ENCODE measurements around the gene ONECUT1.

ONECUT1 gene

DNA sequence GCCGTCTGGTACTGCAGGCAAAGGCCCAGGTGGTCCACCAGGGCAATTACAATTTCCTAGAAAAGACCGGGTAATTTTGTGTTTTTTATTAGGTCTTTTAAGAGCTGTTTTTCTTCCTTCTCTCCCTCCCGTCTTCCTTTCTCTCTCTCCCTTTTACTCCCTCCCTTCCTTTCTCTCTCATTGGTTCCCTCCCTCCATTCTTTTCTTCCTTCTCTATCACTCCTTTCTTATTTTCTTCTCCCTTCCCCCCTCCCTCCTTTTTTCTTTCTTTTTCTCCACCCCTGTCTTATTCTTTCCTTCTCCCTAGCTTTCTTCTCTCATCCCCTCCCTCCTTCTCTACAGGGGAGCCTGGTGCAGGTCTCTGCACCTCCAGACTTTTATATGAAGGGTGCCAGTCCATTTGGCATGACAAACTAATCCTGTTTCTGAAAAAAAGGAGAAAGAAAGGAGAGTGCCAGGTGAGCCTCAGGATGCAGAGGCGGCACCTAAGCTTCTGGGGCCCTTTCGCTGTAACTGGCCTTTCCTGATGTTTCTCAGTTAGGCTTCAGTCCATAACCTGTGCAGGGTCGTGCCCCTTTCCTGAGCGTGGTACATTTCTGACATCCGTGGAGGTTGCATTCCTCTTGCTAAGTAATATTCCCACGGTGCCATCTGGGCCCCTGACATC lies 9.1 kb upstream of the ONECUT1 start:
- ATAC-seq: no peak
- TF ChIP-seq ZC3H10 (CRISPR knock-in tag; IDR thresholded peaks at IDR 0.05) (no peak), ZFP30 (CRISPR knock-in tag; IDR thresholded peaks at IDR 0.05) (no peak)

- TF ChIP-seq CSDC2 (CRISPR knock-in tag; IDR thresholded peaks at IDR 0.05) (no peak), ISL1 (CRISPR knock-in tag; IDR thresholded peaks at IDR 0.05) (no peak), ZNF8 (CRISPR knock-in tag; IDR thresholded peaks at IDR 0.05) (no peak), TOX (CRISPR knock-in tag; IDR thresholded peaks at IDR 0.05; ENCODE audit: borderline replicate concordance) (no peak), ZFP30 (CRISPR knock-in tag; IDR thresholded peaks at IDR 0.05) (no peak), BACH2 (CRISPR knock-in tag; IDR thresholded peaks at IDR 0.05; ENCODE audit: borderline replicate concordance) (no peak), TSHZ2 (CRISPR knock-in tag; IDR thresholded peaks at IDR 0.05) (no peak), PPARA (CRISPR knock-in tag; IDR thresholded peaks at IDR 0.05; ENCODE audit: borderline replicate concordance) (no peak), ESRRG (CRISPR knock-in tag; IDR thresholded peaks at IDR 0.05) (no peak)
- TF ChIP-seq, protein P1, sequence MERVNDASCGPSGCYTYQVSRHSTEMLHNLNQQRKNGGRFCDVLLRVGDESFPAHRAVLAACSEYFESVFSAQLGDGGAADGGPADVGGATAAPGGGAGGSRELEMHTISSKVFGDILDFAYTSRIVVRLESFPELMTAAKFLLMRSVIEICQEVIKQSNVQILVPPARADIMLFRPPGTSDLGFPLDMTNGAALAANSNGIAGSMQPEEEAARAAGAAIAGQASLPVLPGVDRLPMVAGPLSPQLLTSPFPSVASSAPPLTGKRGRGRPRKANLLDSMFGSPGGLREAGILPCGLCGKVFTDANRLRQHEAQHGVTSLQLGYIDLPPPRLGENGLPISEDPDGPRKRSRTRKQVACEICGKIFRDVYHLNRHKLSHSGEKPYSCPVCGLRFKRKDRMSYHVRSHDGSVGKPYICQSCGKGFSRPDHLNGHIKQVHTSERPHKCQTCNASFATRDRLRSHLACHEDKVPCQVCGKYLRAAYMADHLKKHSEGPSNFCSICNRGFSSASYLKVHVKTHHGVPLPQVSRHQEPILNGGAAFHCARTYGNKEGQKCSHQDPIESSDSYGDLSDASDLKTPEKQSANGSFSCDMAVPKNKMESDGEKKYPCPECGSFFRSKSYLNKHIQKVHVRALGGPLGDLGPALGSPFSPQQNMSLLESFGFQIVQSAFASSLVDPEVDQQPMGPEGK (CRISPR knock-in tag; IDR thresholded peaks at IDR 0.05; ENCODE audit: borderline replicate concordance): no peak
- TF ChIP-seq, protein P2, sequence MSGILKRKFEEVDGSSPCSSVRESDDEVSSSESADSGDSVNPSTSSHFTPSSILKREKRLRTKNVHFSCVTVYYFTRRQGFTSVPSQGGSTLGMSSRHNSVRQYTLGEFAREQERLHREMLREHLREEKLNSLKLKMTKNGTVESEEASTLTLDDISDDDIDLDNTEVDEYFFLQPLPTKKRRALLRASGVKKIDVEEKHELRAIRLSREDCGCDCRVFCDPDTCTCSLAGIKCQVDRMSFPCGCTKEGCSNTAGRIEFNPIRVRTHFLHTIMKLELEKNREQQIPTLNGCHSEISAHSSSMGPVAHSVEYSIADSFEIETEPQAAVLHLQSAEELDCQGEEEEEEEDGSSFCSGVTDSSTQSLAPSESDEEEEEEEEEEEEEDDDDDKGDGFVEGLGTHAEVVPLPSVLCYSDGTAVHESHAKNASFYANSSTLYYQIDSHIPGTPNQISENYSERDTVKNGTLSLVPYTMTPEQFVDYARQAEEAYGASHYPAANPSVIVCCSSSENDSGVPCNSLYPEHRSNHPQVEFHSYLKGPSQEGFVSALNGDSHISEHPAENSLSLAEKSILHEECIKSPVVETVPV (CRISPR knock-in tag; IDR thresholded peaks at IDR 0.05): no peak
- no peak for ATAC-seq
These were observed 8.5 kb upstream of the ONECUT1 start for GRCh38 chr15:52798529-52799101.

GRCh38 chr15:52797625-52798501 lies 7.7 kb upstream of the ONECUT1 start:
- no peak for ATAC-seq
- TF ChIP-seq ZNF565 (CRISPR knock-in tag; conservative IDR thresholded peaks at IDR 0.05; ENCODE audit: low read depth) (no peak), TOX (CRISPR knock-in tag; IDR thresholded peaks at IDR 0.05; ENCODE audit: borderline replicate concordance) (no peak), SNAI2 (CRISPR knock-in tag; IDR thresholded peaks at IDR 0.05) (no peak), ESRRG (CRISPR knock-in tag; IDR thresholded peaks at IDR 0.05) (no peak), GLIS3 (CRISPR knock-in tag; IDR thresholded peaks at IDR 0.05) (no peak), PPARA (CRISPR knock-in tag; IDR thresholded peaks at IDR 0.05; ENCODE audit: borderline replicate concordance) (no peak), ISL1 (CRISPR knock-in tag; IDR thresholded peaks at IDR 0.05) (no peak)
- TF ChIP-seq, protein P3, sequence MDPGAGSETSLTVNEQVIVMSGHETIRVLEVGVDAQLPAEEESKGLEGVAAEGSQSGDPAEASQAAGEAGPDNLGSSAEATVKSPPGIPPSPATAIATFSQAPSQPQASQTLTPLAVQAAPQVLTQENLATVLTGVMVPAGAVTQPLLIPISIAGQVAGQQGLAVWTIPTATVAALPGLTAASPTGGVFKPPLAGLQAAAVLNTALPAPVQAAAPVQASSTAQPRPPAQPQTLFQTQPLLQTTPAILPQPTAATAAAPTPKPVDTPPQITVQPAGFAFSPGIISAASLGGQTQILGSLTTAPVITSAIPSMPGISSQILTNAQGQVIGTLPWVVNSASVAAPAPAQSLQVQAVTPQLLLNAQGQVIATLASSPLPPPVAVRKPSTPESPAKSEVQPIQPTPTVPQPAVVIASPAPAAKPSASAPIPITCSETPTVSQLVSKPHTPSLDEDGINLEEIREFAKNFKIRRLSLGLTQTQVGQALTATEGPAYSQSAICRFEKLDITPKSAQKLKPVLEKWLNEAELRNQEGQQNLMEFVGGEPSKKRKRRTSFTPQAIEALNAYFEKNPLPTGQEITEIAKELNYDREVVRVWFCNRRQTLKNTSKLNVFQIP (CRISPR knock-in tag; IDR thresholded peaks at IDR 0.05; ENCODE audit: borderline replicate concordance, low read depth): no peak
- TF ChIP-seq, protein P2 (CRISPR knock-in tag; IDR thresholded peaks at IDR 0.05): no peak

All from SK-N-SH treated with all-trans-retinoic acid at 6 μM for 48 hours (cell line).